Choroid plexus epithelial cell (primary cell): ENCODE data around the gene AOPEP.
"Not testable (repeated sequence)": the region's sequence is repeated elsewhere in the genome, so short reads cannot be mapped to it uniquely, and the experiment has no call there.

Experiments
- DNase-seq: peaks from one replicate; pipeline ENCODE4 v3.0.0-alpha.2; 2010; ENCODE audit warnings: low read depth
- H3K4me3 ChIP-seq: 2 replicates; pipeline ENCODE4 v1.5.1; 2011; ENCODE audit warnings: low read depth, mild to moderate bottlenecking, control low read depth, low read length, moderate library complexity
- CTCF ChIP-seq: conservative IDR thresholded peaks from 2 replicates; pipeline ENCODE4 v1.5.1; 2011; ENCODE audit warnings: low read depth, mild to moderate bottlenecking, control low read depth, inconsistent platforms, low read length, moderate library complexity

Gene AOPEP

DNA sequence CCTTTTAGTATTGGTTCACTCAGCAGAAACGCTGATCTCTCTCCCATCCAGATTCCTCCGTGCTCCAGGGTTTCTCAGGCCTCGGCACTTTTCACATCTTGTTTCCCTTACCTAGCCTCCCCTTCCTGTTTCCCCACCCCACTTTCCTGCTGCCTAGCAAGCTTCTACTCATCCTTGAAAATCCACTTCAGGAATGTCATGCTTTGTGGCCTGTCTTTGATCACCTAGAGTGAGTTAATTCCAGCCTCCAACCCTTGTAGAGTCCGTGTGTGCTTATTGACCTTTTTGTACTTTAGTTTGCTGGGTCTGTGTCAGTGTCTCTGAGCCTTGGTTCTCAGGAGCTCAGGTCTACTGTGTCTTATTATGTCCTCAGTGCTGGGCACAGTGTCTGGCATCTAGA is 116.6 kb downstream of the AOPEP start:
- TF ChIP-seq CTCF: no peak

GRCh38 chr9:94846739-94847138 is 120.2 kb downstream of the AOPEP start:
- TF ChIP-seq CTCF: no peak

More for the DNA sequence above, 116.6 kb downstream of the AOPEP start:
- no peak overlapping the region for H3K4me3 ChIP-seq
- DNase-seq: no peak

GRCh38 chr9:94847486-94847885 is 121.0 kb downstream of the AOPEP start:
- peak; percentile 76 for DNase-seq
- H3K4me3 ChIP-seq: no peak overlapping the region

More at GRCh38 chr9:94846739-94847138, 120.2 kb downstream of the AOPEP start:
- H3K4me3 ChIP-seq: no peak overlapping the region
- no peak for DNase-seq

GRCh38 chr9:94848791-94849190 is 122.3 kb downstream of the AOPEP start:
- not testable (repeated sequence) for H3K4me3 ChIP-seq, DNase-seq

More at GRCh38 chr9:94847486-94847885, 121.0 kb downstream of the AOPEP start:
- TF ChIP-seq CTCF: no peak

DNA sequence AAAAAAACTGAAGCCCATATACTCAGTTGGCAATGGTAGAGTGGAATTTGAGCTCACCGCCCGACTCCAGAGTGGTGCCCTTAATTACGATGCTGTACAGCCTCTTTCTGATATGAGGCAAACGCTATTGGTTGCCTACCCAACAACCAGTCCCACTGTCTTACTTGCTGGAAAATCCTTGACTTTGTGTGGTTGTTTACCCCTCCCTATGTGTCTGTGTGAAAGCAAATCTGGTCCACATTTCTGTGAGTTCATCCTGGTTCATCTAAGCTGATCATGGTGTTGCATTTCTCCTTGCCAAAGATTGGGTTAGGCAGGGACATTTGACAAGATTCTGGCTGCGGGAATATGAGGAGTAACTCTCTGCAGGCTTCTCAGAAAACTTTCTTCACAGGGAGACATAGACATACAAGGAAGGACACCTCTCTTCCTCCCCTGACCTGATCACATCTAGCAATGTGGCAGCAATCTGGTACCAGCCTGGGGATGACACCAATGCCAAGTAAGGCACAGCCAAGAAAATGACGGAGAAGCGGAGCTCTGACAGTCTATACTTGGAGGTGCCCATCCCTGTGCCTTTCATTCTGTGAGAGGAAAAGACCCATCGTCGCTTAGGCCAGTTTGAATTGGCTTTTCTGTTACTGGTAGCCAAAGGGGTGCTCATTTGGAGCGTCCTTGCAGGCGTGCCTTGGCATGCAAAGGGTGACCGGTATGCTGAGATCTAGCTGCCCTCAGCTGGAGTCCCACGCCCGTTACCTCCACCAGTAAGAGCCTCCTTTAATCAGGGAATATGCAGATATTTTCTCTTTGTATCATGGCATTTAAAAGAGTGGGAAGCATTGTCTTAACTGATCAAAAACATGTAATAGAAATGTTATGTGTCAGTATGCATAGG is 124.3 kb downstream of the AOPEP start:
- H3K4me3 ChIP-seq: no peak overlapping the region
- no peak for TF ChIP-seq CTCF
- DNase-seq: no peak

GRCh38 chr9:94851467-94851866 is 125.0 kb downstream of the AOPEP start:
- H3K4me3 ChIP-seq: no peak overlapping the region
- TF ChIP-seq CTCF: no peak
- DNase-seq: no peak

DNA sequence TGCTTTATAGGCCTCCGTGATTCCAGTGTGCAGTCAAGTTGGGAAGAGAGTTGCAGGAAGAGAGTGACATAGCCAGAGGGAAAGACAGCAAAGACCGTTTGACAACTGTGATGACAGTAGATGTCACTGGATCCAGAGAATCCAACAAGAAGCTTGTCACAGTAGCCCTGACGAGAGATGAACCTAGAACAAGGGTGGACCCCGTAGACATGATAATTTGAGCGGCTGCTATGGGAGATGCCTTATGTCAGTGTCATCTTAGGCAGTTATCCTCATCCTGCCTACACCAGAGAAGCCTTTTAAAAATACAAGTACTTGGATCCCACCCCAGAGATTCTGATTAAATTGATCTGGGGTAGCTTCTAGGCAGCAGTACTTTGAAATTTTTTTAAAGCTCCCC is 125.4 kb downstream of the AOPEP start:
- H3K4me3 ChIP-seq: no peak overlapping the region
- no peak for TF ChIP-seq CTCF
- no peak for DNase-seq
